Measurements from ENCODE around the gene ADRB1. TPM values are rescaled to one million over a fixed set of nuclear protein-coding genes. Genes with fewer than 3 reads are reported as not detected.

The ADRB1 gene
- polyA plus RNA-seq, 1 experiment, result not detected

GRCh38 chr10:114084215-114084614, 40.5 kb downstream of the ADRB1 start:
- CTCF ChIA-PET, result no interaction called here

GRCh38 chr10:114087255-114087654, 43.6 kb downstream of the ADRB1 start:
- peaks cover 4% of the 10 kb centered on the region for H3K27me3 ChIP-seq (ENCODE audit: control insufficient read depth, insufficient read depth, low read length)
- no peaks in the 10 kb centered on the region for H3K9me3 ChIP-seq (ENCODE audit: control insufficient read depth, insufficient read depth, low read length)
- no peak overlapping the region for H3K27ac ChIP-seq (ENCODE audit: low read depth, low read length)
- ChIA-PET CTCF (no interaction called here), POLR2A (no interaction called here)
- no peak for DNase-seq (ENCODE audit: low read depth, low spot score)
- no peak for TF ChIP-seq CTCF (IDR thresholded peaks at IDR 0.05; ENCODE audit: low read depth, low read length)
- no peak overlapping the region for H3K4me3 ChIP-seq (ENCODE audit: low read depth, low read length)

More at GRCh38 chr10:114084215-114084614, 40.5 kb downstream of the ADRB1 start:
- peaks cover 3% of the 10 kb centered on the region for H3K27me3 ChIP-seq (ENCODE audit: control insufficient read depth, insufficient read depth, low read length)
- H3K27ac ChIP-seq (ENCODE audit: low read depth, low read length), result no peak overlapping the region
- H3K4me3 ChIP-seq (ENCODE audit: low read depth, low read length), result no peak overlapping the region
- POLR2A ChIA-PET, result no interaction called here
- no peak for DNase-seq (ENCODE audit: low read depth, low spot score)
- TF ChIP-seq CTCF (IDR thresholded peaks at IDR 0.05; ENCODE audit: low read depth, low read length), result no peak
- no peaks in the 10 kb centered on the region for H3K9me3 ChIP-seq (ENCODE audit: control insufficient read depth, insufficient read depth, low read length)

GRCh38 chr10:114087655-114088054, 44.0 kb downstream of the ADRB1 start:
- DNase-seq (ENCODE audit: low read depth, low spot score), result no peak
- ChIA-PET CTCF (no interaction called here), POLR2A (no interaction called here)
- Histone ChIP-seq H3K4me3 (ENCODE audit: low read depth, low read length) (no peak overlapping the region), H3K27me3 (ENCODE audit: control insufficient read depth, insufficient read depth, low read length) (peaks cover 4% of the 10 kb centered on the region), H3K27ac (ENCODE audit: low read depth, low read length) (no peak overlapping the region), H3K9me3 (ENCODE audit: control insufficient read depth, insufficient read depth, low read length) (no peaks in the 10 kb centered on the region)
- no peak for TF ChIP-seq CTCF (IDR thresholded peaks at IDR 0.05; ENCODE audit: low read depth, low read length)

- peaks cover 14% of the 10 kb centered on the region for H3K27me3 ChIP-seq (ENCODE audit: control insufficient read depth, insufficient read depth, low read length)
- TF ChIP-seq CTCF (IDR thresholded peaks at IDR 0.05; ENCODE audit: low read depth, low read length), result no peak
- H3K9me3 ChIP-seq (ENCODE audit: control insufficient read depth, insufficient read depth, low read length), result no peaks in the 10 kb centered on the region
- ChIA-PET CTCF (interaction anchor here (0.6 kb wide), 1 partner anchor 959 kb away, joined by 5 read pairs; no protein-coding TSS in a partner anchor), POLR2A (no interaction called here)
- no peak overlapping the region for H3K4me3 ChIP-seq (ENCODE audit: low read depth, low read length)
- no peak for DNase-seq (ENCODE audit: low read depth, low spot score)
- H3K27ac ChIP-seq (ENCODE audit: low read depth, low read length), result no peak overlapping the region
Observed at GRCh38 chr10:114094795-114095194, 51.1 kb downstream of the ADRB1 start.

GRCh38 chr10:114095559-114096337, 52.1 kb downstream of the ADRB1 start:
- no peak for TF ChIP-seq CTCF (IDR thresholded peaks at IDR 0.05; ENCODE audit: low read depth, low read length)

More at GRCh38 chr10:114095559-114096337, 52.1 kb downstream of the ADRB1 start:
- Histone ChIP-seq H3K27ac (ENCODE audit: low read depth, low read length) (no peak overlapping the region), H3K27me3 (ENCODE audit: control insufficient read depth, insufficient read depth, low read length) (peaks cover 22% of the 10 kb centered on the region), H3K4me3 (ENCODE audit: low read depth, low read length) (no peak overlapping the region), H3K9me3 (ENCODE audit: control insufficient read depth, insufficient read depth, low read length) (no peaks in the 10 kb centered on the region)
- DNase-seq (ENCODE audit: low read depth, low spot score), result no peak
- ChIA-PET CTCF (interaction anchor here (0.6 kb wide), 1 partner anchor 958 kb away, joined by 5 read pairs; no protein-coding TSS in a partner anchor), POLR2A (no interaction called here)
